Suppressor macrophage treated with lipopolysaccharide for 1 hour (primary cell): ENCODE results near the gene HSD11B1L.

Experiments
- DNase-seq, 3 donors: peaks; one replicate each; pipeline ENCODE4 v3.0.0-alpha.2; 2020 to 2022

Gene HSD11B1L

DNA sequence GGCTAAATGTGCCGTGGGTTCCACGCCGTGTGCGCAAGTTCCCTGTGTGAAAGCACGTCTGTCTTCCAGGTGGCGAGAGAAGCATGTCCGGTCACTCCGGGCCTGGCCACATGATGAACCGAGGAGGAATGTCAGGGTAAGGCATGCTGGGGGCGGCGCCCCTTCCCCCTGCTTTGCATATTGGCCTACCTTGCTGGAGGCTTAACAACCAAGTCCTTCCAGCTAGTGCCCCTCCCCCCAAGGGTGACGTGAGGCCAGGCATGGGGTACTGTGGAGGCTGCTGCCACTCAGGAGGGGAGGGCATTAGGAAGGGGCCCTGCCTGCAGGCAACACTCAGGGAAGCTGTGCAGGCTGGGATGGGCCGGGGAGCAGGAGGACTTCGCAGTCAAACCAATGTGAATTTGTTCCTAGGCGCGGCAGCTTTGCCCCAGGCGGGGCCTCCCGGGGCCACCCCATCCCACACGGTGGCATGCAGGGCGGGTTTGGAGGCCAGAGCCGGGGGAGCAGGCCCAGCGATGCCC, 13.0 kb upstream of the HSD11B1L start:
- no peak for DNase-seq

GRCh38 chr19:5669212-5669611, 11.6 kb upstream of the HSD11B1L start:
- no peak for DNase-seq

DNA sequence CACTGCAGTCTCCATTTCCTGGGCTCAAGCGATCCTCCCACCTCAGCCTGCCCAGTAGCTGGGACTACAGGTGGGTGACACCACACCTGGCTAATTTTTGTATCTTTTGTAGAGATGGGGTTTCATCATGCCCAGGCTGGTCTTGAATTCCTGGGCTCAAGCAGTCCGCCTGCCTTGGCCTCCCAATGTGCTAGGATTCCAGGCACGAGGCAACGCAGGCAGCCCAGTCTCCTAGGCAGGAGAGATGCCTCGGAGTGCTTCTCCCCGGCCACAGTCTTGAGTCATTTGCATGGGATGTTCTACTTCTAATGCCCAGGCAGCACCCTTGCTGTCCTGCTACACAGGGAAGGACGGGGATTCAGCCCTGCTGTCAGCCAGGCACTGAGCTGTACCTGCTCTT, 9.2 kb upstream of the HSD11B1L start:
- DNase-seq: no peak

DNA sequence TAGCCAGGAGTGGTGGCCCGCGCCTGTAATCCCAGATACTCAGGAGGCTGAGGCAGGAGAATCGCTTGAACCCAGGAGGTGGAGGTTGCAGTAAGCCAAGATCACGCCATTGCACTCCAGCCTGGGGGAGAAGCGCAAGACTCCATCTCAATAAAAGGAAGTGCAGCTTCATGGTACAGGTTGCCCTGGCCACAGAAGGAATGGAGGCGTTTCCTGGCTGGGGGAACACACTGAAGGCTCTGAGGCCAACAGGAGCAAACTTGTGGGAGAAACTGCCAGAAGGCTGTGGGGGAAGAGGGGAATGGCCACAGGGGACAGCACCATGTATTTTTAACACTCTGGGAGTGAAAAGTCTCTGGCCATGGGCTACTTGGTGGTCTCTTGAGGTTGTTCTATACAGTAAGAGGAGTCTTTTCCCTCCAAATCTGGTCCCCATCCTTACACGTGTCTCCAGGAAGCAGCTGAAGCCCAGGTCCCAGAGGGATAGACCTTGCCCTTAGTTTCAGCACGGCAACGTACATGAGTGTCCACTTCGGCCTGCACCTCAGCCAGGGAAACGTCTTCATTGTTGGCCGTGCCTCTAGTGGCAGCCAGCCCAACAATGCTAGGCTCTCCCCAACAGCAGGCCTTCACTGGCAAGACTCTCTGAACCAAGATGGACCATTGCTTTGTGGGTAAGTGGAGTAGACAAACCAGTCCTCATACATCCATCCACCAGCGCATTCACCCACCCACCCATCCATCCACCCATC, 7.9 kb upstream of the HSD11B1L start:
- no peak for DNase-seq

DNA sequence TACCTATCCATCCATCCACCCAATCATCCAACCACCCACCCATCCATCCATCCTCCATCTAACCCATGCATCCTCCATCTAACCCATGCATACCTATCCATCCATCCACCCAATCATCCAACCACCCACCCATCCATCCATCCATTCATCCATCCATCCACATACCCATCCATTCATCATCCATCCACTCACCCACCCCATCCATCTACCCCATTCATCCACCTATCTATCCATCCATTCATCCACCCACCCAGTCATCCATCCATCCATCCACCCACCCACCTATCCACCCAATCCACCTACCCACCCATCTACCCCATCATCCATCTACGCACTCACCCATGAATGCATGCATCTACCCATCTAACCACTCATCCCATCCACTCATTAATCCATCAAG, 7.1 kb upstream of the HSD11B1L start:
- DNase-seq: no peak

DNA sequence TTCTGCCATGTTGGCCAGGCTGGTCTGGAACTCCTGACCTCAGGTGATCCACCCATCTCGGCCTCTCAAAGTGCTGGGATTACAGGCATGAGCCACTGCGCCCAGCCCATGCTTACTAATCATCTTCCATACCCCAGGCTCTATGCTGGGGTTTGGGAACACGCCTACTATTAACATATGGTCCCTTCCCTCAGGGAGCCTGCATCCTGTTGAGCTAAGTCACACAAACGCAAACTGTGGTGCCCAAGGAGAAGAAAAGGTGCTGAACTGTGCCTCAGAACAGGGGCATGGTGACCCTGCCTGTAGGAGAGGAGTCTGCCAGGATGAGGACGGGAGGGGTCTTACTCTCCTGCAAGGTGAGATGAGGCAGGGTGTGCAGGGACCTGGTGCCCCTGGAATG, 6.1 kb upstream of the HSD11B1L start:
- no peak for DNase-seq

DNA sequence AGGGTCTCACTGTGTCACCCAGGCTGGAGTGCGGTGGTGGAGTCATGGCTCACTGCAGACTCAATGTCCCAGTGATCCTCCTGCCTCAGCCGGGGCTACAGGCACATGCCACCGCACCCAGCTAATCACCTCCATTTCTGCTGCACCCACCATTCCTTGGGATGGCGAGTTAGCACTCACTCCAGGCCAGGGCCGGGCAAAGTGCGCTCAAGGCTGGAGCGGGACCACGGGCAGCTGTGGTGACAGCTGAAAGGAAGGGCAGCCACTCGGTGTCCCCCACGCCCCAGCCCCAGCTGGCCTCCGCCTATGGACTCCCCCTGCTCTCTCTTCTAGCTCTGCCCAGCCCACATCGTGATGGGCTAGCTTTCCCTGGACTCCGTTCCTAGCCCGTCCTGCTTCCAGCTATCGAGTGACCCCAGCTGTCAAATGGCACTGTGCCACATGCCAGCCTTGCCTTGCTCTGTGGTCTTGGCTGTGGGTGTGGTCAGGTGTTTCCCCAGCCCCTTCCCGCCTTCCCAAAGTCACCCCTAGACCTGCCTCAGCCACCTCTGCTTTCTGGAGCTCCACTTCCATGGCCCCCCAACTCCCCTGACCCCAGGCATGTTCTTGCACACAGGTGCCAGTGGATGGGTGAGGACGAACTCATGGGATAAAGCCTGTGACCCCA, 4.6 kb upstream of the HSD11B1L start:
- no peak for DNase-seq

DNA sequence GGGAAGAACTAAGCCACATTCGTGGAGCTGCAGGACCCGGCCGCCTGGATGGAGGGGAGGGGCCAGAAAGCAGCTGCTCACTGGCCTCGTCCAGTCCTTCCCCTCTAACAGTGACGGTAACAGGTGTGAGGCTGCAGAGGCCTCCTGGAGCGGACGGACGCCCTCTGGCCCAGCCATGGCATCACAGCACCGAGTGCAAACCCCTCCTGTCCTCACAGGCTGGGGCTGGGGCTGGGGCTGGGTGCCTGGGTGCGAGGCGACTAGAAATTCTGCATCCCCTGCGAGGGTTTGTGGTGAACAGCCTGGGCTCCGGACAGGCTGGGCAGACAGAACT, 4.1 kb upstream of the HSD11B1L start:
- no peak for DNase-seq

DNA sequence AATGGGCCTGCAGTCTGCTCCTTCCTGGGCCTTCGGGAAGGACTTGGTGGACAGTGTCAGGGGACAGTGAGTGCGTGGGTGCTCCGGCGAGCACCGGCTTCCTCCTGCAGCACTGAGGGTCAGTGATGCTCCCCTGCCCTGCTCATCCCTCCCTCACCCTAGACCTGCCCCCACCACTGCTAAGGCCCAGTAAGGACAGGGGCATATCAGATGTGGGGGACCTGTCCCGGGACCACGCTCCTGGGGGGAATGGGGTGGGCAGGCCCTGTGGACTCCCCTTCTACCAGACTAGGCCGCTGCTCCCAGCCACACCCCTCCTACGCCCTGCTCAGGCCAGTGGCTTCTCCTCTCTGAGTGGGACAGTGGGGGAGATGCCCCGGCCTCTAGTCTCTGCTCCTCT, 3.7 kb upstream of the HSD11B1L start:
- DNase-seq: no peak

- no peak for DNase-seq
These were observed 3.2 kb upstream of the HSD11B1L start for GRCh38 chr19:5677580-5677979.

- no peak for DNase-seq
These were observed 2.6 kb upstream of the HSD11B1L start for GRCh38 chr19:5678071-5678718.

DNA sequence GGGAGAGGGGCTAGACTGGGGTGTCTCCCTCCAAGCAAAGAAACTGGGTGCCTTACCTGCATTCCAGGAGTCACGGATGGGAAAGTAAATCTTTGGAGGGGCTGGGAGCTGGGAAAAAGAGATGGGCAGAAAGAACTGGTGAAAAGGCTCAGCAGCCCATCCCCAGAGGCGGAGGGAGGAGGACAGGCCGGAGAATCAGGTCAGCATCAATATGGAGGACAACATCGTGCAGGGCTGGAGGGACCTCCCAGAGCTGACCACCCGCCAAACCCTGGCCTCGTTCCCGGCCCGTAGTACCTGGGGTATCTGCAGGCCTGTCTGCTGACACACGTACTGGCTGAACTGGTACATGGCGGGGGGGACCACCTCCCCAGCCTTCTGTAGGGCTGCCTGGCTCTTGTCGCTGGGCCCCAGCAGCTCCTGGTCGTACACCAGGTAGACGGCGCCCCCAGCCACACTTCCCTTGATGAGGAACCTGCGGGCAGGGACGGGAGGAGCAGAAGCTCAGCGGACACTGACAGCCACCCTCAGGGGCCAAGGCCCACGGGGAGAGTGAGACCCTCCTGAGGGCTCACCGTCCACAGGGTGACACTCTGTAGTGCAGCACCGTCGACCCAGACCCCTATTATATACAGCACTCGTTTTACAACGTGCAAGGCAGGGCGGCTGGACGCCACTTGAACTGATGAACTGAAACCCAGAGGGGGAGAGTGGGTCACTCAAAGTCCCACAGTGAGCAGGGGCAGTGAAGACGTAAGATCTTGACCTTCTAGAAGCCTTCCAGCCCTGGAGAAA, 1.3 kb upstream of the HSD11B1L start:
- peak in 1 of 3 donors; percentile 18 for DNase-seq

- DNase-seq: peak in 2 of 3 donors; percentile 26 to 27
These were observed 767 bp upstream of the HSD11B1L start for GRCh38 chr19:5680084-5680436.

DNA sequence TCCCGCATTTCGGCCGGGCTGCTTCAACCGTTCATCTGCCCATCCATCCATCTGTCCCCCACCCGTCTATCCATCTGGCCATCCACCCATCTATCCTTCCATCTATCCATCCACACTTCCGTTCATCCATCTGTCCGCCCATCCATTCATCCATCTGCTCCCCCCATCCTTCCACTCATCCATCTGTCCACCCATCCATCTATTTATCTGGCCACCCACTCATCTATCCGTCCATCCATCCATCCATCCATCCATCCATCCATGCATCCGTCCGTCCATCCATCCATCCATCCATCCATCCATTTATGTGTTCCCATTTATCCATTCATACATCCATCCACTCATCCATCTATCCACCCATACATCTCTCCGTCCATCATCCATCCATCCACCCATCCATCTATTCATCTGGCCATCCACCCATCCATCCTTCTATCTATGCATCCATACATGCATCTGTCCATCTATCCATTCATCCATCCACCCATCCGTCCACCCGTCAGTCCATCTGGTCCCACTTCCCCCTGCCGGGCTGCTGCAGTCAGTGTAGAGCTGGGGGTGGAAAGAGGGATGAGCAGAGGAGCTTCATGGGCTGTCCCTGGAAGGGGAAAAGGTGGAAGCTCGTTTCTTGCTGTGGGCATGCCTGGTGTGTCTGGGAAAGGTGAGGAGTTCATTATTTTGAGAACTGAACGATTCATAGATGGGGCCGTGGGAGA, 722 bp downstream of the HSD11B1L start:
- DNase-seq: no peak

- no peak for DNase-seq
These were observed 1.3 kb downstream of the HSD11B1L start for GRCh38 chr19:5682107-5682482.

- no peak for DNase-seq
These were observed 2.5 kb downstream of the HSD11B1L start for GRCh38 chr19:5683177-5683886.

DNA sequence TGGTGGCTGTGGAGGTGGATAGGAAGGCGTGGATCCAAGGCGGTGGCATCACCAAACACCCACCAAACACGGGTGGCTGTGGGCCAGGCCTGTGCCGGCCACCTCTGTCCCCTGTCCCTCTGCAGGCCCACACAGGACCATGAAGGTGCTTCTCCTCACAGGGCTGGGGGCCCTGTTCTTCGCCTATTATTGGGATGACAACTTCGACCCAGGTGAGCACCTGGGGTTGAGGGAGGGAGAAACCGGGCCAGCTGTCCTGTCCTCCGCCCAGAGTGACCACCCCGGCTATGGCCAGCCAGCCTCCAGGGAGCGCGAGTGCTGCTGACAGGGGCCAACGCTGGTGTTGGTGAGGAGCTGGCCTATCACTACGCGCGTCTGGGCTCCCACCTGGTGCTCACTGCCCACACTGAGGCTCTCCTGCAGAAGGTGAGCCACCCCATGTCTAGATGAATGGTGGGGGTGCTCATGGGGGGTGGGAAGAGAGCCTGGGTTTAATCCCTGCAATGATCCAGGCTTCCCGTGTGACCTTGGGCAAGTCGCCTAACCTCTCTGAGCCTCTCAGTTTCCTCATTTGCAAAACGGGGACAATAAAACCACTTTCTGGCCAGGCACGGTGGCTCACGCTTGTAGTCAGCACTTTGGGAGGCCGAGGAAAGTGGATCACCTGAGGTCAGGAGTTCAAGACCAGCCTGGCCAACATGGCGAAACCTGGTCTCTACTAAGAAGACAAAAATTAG, 4.0 kb downstream of the HSD11B1L start:
- DNase-seq: no peak

- DNase-seq: no peak
These were observed 5.5 kb downstream of the HSD11B1L start for GRCh38 chr19:5686326-5686646.

DNA sequence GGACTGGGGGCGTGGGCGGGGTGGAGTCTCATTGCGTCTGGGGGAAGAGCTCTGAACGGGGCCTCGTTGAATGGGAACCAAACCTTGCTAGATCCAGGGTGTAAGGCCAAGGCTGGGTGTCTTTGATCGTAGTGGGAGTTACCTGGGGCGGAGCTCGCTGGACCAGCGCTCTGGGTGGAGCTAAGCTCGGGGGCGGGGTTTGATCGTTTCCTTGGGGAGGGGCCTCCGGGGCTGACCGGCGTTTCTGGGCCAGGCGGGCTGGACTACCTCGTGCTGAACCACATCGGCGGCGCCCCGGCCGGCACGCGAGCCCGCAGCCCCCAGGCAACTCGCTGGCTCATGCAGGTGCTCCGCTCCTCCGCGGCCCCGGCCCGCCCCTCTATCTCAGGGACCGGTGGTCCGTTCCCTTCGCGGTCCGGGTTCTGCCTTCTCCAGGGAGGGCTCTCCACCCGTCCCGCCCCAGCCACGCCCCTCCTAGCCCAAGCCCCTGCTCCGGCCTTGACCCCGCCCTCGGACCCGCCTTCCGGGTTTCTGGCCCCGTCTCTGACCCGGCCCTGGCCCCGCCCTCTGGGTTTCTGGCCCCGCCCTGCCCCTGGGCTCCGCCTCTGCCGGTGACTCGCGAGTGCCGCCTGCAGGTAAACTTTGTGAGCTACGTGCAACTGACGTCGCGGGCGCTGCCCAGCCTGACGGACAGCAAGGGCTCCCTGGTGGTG, 6.0 kb downstream of the HSD11B1L start:
- peak; percentile 99 to 100 (median 100) for DNase-seq

GRCh38 chr19:5687360-5688198, 6.8 kb downstream of the HSD11B1L start:
- no peak for DNase-seq
